ENCODE data around the gene PCYT1A. TPM values are rescaled to one million over a fixed set of nuclear protein-coding genes. Genes with fewer than 3 reads are reported as not detected.
"Not testable (repeated sequence)": the region's sequence is repeated elsewhere in the genome, so short reads cannot be mapped to it uniquely, and the experiment has no call there.

Gene PCYT1A
- total RNA-seq, 1 experiment from 2014 or later, result 48.8 TPM

GRCh38 chr3:196323016-196323415 lies 35.5 kb upstream of the PCYT1A start:
- Histone ChIP-seq H3K4me1 (ENCODE audit: low read length) (peaks cover 6% of the 10 kb centered on the region), H3K9me3 (ENCODE audit: low read length) (no peaks in the 10 kb centered on the region), H3K4me2 (ENCODE audit: low read depth, low read length, poor library complexity, severe bottlenecking) (no peak overlapping the region), H3K27me3 (ENCODE audit: low read length) (no peaks in the 10 kb centered on the region), H3K36me3 (ENCODE audit: insufficient read depth, low read length) (no peaks in the 10 kb centered on the region), H2AFZ (ENCODE audit: low read length) (no peak overlapping the region), H3K9ac (ENCODE audit: low read length) (no peak overlapping the region), H3K27ac (ENCODE audit: low read length) (no peak overlapping the region), H3K4me3 (ENCODE audit: low read length) (no peak overlapping the region), H4K20me1 (ENCODE audit: insufficient read depth, low read depth, low read length) (no peaks in the 10 kb centered on the region), H3K9me2 (replicated peaks; ENCODE audit: insufficient read depth, low read length) (no peaks in the 10 kb centered on the region), H3K79me2 (ENCODE audit: low read length) (0 out of 2 replicates have a peak, but pooled peaks cover 4% of the 10 kb centered on the region)
- DNase-seq, result no peak

- no peak overlapping the region for H3K27ac ChIP-seq (ENCODE audit: low read length)
- no peak overlapping the region for H3K4me3 ChIP-seq (ENCODE audit: low read length)
- no peak overlapping the region for H2AFZ ChIP-seq (ENCODE audit: low read length)
- H3K36me3 ChIP-seq (ENCODE audit: insufficient read depth, low read length), result no peaks in the 10 kb centered on the region
- H3K9ac ChIP-seq (ENCODE audit: low read length), result no peak overlapping the region
- H3K4me1 ChIP-seq (ENCODE audit: low read length), result peaks cover 13% of the 10 kb centered on the region
- no peaks in the 10 kb centered on the region for H3K9me2 ChIP-seq (replicated peaks; ENCODE audit: insufficient read depth, low read length)
- no peaks in the 10 kb centered on the region for H4K20me1 ChIP-seq (ENCODE audit: insufficient read depth, low read depth, low read length)
- no peaks in the 10 kb centered on the region for H3K27me3 ChIP-seq (ENCODE audit: low read length)
- peaks cover 14% of the 10 kb centered on the region for H3K79me2 ChIP-seq (ENCODE audit: low read length)
- H3K9me3 ChIP-seq (ENCODE audit: low read length), result no peaks in the 10 kb centered on the region
- DNase-seq, result no peak
- no peak overlapping the region for H3K4me2 ChIP-seq (ENCODE audit: low read depth, low read length, poor library complexity, severe bottlenecking)
Measured at GRCh38 chr3:196321162-196321561, 33.6 kb upstream of the PCYT1A start.

- peaks cover 14% of the 10 kb centered on the region for H3K79me2 ChIP-seq (ENCODE audit: low read length)
- peaks cover 13% of the 10 kb centered on the region for H3K4me1 ChIP-seq (ENCODE audit: low read length)
- H3K9me2 ChIP-seq (replicated peaks; ENCODE audit: insufficient read depth, low read length), result no peaks in the 10 kb centered on the region
- DNase-seq, result no peak
- no peak overlapping the region for H3K9ac ChIP-seq (ENCODE audit: low read length)
- no peak overlapping the region for H3K27ac ChIP-seq (ENCODE audit: low read length)
- no peak overlapping the region for H3K4me2 ChIP-seq (ENCODE audit: low read depth, low read length, poor library complexity, severe bottlenecking)
- no peak overlapping the region for H3K4me3 ChIP-seq (ENCODE audit: low read length)
- no peak overlapping the region for H2AFZ ChIP-seq (ENCODE audit: low read length)
- no peaks in the 10 kb centered on the region for H4K20me1 ChIP-seq (ENCODE audit: insufficient read depth, low read depth, low read length)
- no peaks in the 10 kb centered on the region for H3K36me3 ChIP-seq (ENCODE audit: insufficient read depth, low read length)
- no peaks in the 10 kb centered on the region for H3K9me3 ChIP-seq (ENCODE audit: low read length)
- H3K27me3 ChIP-seq (ENCODE audit: low read length), result no peaks in the 10 kb centered on the region
Measured at GRCh38 chr3:196320137-196320536, 32.6 kb upstream of the PCYT1A start.

GRCh38 chr3:196317687-196318467 lies 30.4 kb upstream of the PCYT1A start, which contains the start of gene DYNLT2B:
DYNLT2B (minus strand) TSS chr3:196318240; CDS start chr3:196318152, 88 bp downstream.
- Histone ChIP-seq H3K9ac (ENCODE audit: low read length) (peak within 1 kb of the TSS; percentile 91), H3K79me2 (ENCODE audit: low read length) (peaks cover 14% of the 10 kb centered on the region), H2AFZ (ENCODE audit: low read length) (peak within 1 kb of the TSS; percentile 87), H3K27ac (ENCODE audit: low read length) (peak within 1 kb of the TSS; percentile 69), H3K4me3 (ENCODE audit: low read length) (peak within 1 kb of the TSS; percentile 95), H3K9me3 (ENCODE audit: low read length) (no peaks in the 10 kb centered on the region), H3K36me3 (ENCODE audit: insufficient read depth, low read length) (no peaks in the 10 kb centered on the region), H3K4me1 (ENCODE audit: low read length) (peaks cover 13% of the 10 kb centered on the region), H4K20me1 (ENCODE audit: insufficient read depth, low read depth, low read length) (no peaks in the 10 kb centered on the region), H3K4me2 (ENCODE audit: low read depth, low read length, poor library complexity, severe bottlenecking) (peak within 1 kb of the TSS; percentile 87), H3K9me2 (replicated peaks; ENCODE audit: insufficient read depth, low read length) (no peaks in the 10 kb centered on the region), H3K27me3 (ENCODE audit: low read length) (no peaks in the 10 kb centered on the region)
- DNase-seq, result peak; percentile 98

- H3K36me3 ChIP-seq (ENCODE audit: insufficient read depth, low read length); H3K9me3 ChIP-seq (ENCODE audit: low read length); H4K20me1 ChIP-seq (ENCODE audit: insufficient read depth, low read depth, low read length); H3K27me3 ChIP-seq (ENCODE audit: low read length); DNase-seq; H3K9me2 ChIP-seq (replicated peaks; ENCODE audit: insufficient read depth, low read length): not testable (repeated sequence)
- H3K27ac ChIP-seq (ENCODE audit: low read length), result peak overlapping the region; percentile 69
- H3K4me2 ChIP-seq (ENCODE audit: low read depth, low read length, poor library complexity, severe bottlenecking), result peak overlapping the region; percentile 87
- peaks cover 13% of the 10 kb centered on the region for H3K4me1 ChIP-seq (ENCODE audit: low read length)
- H3K79me2 ChIP-seq (ENCODE audit: low read length), result peaks cover 14% of the 10 kb centered on the region
- peak overlapping the region; percentile 95 for H3K4me3 ChIP-seq (ENCODE audit: low read length)
- H3K9ac ChIP-seq (ENCODE audit: low read length), result peak overlapping the region; percentile 91
- peak overlapping the region; percentile 87 for H2AFZ ChIP-seq (ENCODE audit: low read length)
Measured at GRCh38 chr3:196316799-196317686, 29.5 kb upstream of the PCYT1A start.

- Histone ChIP-seq H3K79me2 (ENCODE audit: low read length) (peaks cover 14% of the 10 kb centered on the region), H3K4me3 (ENCODE audit: low read length) (no peak overlapping the region), H3K9me3 (ENCODE audit: low read length) (no peaks in the 10 kb centered on the region), H3K9me2 (replicated peaks; ENCODE audit: insufficient read depth, low read length) (no peaks in the 10 kb centered on the region), H3K4me2 (ENCODE audit: low read depth, low read length, poor library complexity, severe bottlenecking) (no peak overlapping the region), H3K4me1 (ENCODE audit: low read length) (peaks cover 13% of the 10 kb centered on the region), H3K36me3 (ENCODE audit: insufficient read depth, low read length) (no peaks in the 10 kb centered on the region), H3K27ac (ENCODE audit: low read length) (no peak overlapping the region), H3K27me3 (ENCODE audit: low read length) (no peaks in the 10 kb centered on the region), H3K9ac (ENCODE audit: low read length) (no peak overlapping the region), H4K20me1 (ENCODE audit: insufficient read depth, low read depth, low read length) (no peaks in the 10 kb centered on the region), H2AFZ (ENCODE audit: low read length) (no peak overlapping the region)
- no peak for DNase-seq
Measured at GRCh38 chr3:196315821-196316220, 28.3 kb upstream of the PCYT1A start.

- Histone ChIP-seq H3K4me3 (ENCODE audit: low read length) (no peak overlapping the region), H4K20me1 (ENCODE audit: insufficient read depth, low read depth, low read length) (no peaks in the 10 kb centered on the region), H3K4me1 (ENCODE audit: low read length) (peaks cover 13% of the 10 kb centered on the region), H3K27me3 (ENCODE audit: low read length) (no peaks in the 10 kb centered on the region), H3K9ac (ENCODE audit: low read length) (no peak overlapping the region), H3K27ac (ENCODE audit: low read length) (no peak overlapping the region), H3K4me2 (ENCODE audit: low read depth, low read length, poor library complexity, severe bottlenecking) (no peak overlapping the region), H3K9me3 (ENCODE audit: low read length) (no peaks in the 10 kb centered on the region), H3K9me2 (replicated peaks; ENCODE audit: insufficient read depth, low read length) (no peaks in the 10 kb centered on the region), H3K79me2 (ENCODE audit: low read length) (peaks cover 14% of the 10 kb centered on the region), H2AFZ (ENCODE audit: low read length) (no peak overlapping the region), H3K36me3 (ENCODE audit: insufficient read depth, low read length) (no peaks in the 10 kb centered on the region)
- no peak for DNase-seq
Measured at GRCh38 chr3:196314597-196314996, 27.1 kb upstream of the PCYT1A start.

- not testable (repeated sequence) for H3K9me2 ChIP-seq (replicated peaks; ENCODE audit: insufficient read depth, low read length); H3K4me2 ChIP-seq (ENCODE audit: low read depth, low read length, poor library complexity, severe bottlenecking); H3K9me3 ChIP-seq (ENCODE audit: low read length); H3K36me3 ChIP-seq (ENCODE audit: insufficient read depth, low read length); H3K9ac ChIP-seq (ENCODE audit: low read length); DNase-seq; H2AFZ ChIP-seq (ENCODE audit: low read length); H4K20me1 ChIP-seq (ENCODE audit: insufficient read depth, low read depth, low read length); H3K4me3 ChIP-seq (ENCODE audit: low read length); H3K27me3 ChIP-seq (ENCODE audit: low read length); H3K27ac ChIP-seq (ENCODE audit: low read length)
- peaks cover 12% of the 10 kb centered on the region for H3K79me2 ChIP-seq (ENCODE audit: low read length)
- peaks cover 10% of the 10 kb centered on the region for H3K4me1 ChIP-seq (ENCODE audit: low read length)
Measured at GRCh38 chr3:196314086-196314485, 26.6 kb upstream of the PCYT1A start.
